ENCODE data around the gene NFKBIB. TPM values are rescaled to one million over a fixed set of nuclear protein-coding genes. Genes with fewer than 3 reads are reported as not detected.

NFKBIB gene, protein sequence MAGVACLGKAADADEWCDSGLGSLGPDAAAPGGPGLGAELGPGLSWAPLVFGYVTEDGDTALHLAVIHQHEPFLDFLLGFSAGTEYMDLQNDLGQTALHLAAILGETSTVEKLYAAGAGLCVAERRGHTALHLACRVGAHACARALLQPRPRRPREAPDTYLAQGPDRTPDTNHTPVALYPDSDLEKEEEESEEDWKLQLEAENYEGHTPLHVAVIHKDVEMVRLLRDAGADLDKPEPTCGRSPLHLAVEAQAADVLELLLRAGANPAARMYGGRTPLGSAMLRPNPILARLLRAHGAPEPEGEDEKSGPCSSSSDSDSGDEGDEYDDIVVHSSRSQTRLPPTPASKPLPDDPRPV
- 64.6 to 117 TPM (median 111 TPM) in 5 replicates for total RNA-seq (2022; extraction: Qiagen RNA extraction; ENCODE audit: low read depth)

DNA sequence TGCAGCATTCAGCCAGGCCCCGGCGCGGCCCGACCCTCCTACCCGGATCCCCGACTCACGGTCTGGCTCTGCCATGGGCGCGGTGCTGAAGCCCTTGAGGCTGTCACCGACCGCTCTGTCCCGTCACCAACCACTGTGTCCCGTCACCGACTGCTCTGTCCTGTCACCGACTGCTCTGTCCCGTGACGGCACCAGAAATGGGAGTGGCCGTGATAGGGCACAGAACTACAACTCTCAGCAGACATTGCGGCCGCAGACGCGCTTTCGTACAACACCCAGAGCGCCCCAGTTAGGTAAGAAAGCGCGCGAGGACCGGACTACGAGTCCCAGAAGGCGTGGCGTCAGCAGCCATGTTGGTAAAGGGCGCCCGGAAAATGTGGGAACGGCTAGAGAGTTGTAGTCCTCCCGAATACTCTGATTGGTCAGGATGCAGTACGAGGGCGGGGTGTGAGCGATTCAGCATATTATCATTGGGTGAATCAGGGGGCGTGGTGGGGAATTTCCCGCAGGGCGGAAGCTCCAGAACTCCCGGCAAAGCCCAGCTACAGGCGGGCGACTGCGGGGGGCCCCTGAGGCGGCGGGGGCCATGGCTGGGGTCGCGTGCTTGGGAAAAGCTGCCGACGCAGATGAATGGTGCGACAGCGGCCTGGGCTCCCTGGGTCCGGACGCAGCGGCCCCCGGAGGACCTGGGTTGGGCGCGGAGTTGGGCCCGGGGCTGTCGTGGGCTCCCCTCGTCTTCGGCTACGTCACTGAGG lies at the start of gene NFKBIB, which contains the start of gene SIRT2:
Gene NFKBIB, plus strand, starts transcription at position 523 of the 755 bp plus-strand sequence. Its CDS starts 64 bp downstream, at position 587.
Gene SIRT2, minus strand, starts transcription at position 172 of the 755 bp plus-strand sequence. Its CDS starts 97 bp downstream, at position 75.

DNA sequence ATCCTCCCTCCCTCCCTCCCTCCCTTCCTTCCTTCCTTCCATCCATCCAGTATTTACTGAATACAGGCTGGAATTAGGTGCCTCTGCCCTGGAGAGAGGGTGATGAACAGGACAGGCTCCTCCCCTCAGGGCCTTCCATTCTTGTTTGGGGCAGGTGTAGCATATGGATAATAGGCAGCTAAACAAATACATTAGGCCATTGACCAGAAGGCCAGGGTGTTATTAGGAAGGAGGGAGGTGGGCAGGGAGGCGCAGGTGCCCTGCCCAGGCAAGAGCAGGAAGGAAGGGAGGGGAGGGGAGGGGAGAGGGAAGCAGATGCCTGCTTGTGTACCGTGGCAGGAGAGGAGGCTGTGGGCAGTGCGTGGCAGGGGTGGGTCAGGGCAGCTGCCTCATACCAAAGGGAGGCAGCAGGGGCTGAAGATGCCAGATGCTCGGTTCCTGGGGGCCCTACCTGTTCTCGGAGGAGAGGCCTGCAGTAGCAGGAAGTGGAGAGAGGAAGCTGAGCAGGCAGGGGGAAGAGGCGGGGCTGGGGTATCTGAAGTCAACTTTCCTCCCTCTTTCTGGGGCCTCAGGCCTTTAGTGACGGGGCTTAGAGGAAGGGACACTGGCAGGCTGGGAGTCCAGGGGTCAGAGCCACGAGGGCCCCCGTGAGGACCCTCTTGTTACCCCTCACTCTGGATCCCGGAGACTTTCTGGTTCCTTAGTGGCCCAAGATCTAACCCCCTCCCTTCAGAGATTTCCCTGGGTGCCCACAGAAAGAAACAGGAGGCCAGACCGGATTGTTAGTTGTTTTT lies 21.8 kb upstream of the NFKBIB start, which contains the start of gene RINL:
Gene RINL, minus strand, starts transcription at position 495 of the 794 bp plus-strand sequence. CDS start 1,533 bp downstream, outside the sequence.

GRCh38 chr19:38929929-38930775 lies 30.4 kb downstream of the NFKBIB start, which contains the start of gene SARS2:
Gene SARS2, minus strand, starts transcription at chr19:38930763. Its CDS starts 27 bp downstream, at chr19:38930736.

GRCh38 chr19:38930776-38931520 lies 31.2 kb downstream of the NFKBIB start, which contains the start of gene MRPS12:
Gene MRPS12, plus strand, starts transcription at chr19:38930944. Its CDS starts 351 bp downstream, at chr19:38931295.

Other genes with a start within 250 kb of the NFKBIB start
- 3.6 to 6.5 TPM (median 5.9 TPM) in 5 replicates for gene CAPN12, start 155.5 kb upstream of the NFKBIB start, total RNA-seq (2022; extraction: Qiagen RNA extraction; ENCODE audit: low read depth)
- 0.82 to 1.0 TPM in 2 of 5 replicates, not detected in the others for gene LGALS7, start 126.5 kb upstream of the NFKBIB start, total RNA-seq (2022; extraction: Qiagen RNA extraction; ENCODE audit: low read depth)
- gene LGALS7B, start 110.8 kb upstream of the NFKBIB start, total RNA-seq (2022; extraction: Qiagen RNA extraction; ENCODE audit: low read depth) = 0.34 TPM in 1 of 5 replicates, not detected in the others
- gene LGALS4, start 87.0 kb upstream of the NFKBIB start, total RNA-seq (2022; extraction: Qiagen RNA extraction; ENCODE audit: low read depth) = 0.30 to 1.8 TPM (median 0.78 TPM) in 5 replicates
- 322 to 420 TPM (median 344 TPM) in 5 replicates for gene ECH1, start 68.2 kb upstream of the NFKBIB start, total RNA-seq (2022; extraction: Qiagen RNA extraction; ENCODE audit: low read depth)
- 346 to 375 TPM (median 352 TPM) in 5 replicates for gene HNRNPL, start 50.0 kb upstream of the NFKBIB start, total RNA-seq (2022; extraction: Qiagen RNA extraction; ENCODE audit: low read depth)
- 1.8 to 4.3 TPM (median 2.4 TPM) in 5 replicates for gene RINL, start 21.7 kb upstream of the NFKBIB start, total RNA-seq (2022; extraction: Qiagen RNA extraction; ENCODE audit: low read depth)
- 30.9 to 39.0 TPM (median 35.8 TPM) in 5 replicates for gene SIRT2, start 351 bp upstream of the NFKBIB start, total RNA-seq (2022; extraction: Qiagen RNA extraction; ENCODE audit: low read depth)
- gene CCER2, start 12.2 kb downstream of the NFKBIB start, total RNA-seq (2022; extraction: Qiagen RNA extraction; ENCODE audit: low read depth) = 0.60 to 1.0 TPM (median 0.77 TPM) in 5 replicates
- 47.0 to 60.3 TPM (median 55.3 TPM) in 5 replicates for gene SARS2, start 30.8 kb downstream of the NFKBIB start, total RNA-seq (2022; extraction: Qiagen RNA extraction; ENCODE audit: low read depth)
- 197 to 307 TPM (median 299 TPM) in 5 replicates for gene MRPS12, start 31.0 kb downstream of the NFKBIB start, total RNA-seq (2022; extraction: Qiagen RNA extraction; ENCODE audit: low read depth)
- 63.6 to 91.5 TPM (median 81.3 TPM) in 5 replicates for gene FBXO17, start 75.8 kb downstream of the NFKBIB start, total RNA-seq (2022; extraction: Qiagen RNA extraction; ENCODE audit: low read depth)
- gene FBXO27, start 132.6 kb downstream of the NFKBIB start, total RNA-seq (2022; extraction: Qiagen RNA extraction; ENCODE audit: low read depth) = 3.5 to 7.1 TPM (median 4.6 TPM) in 5 replicates
- 0.14 to 0.24 TPM (median 0.17 TPM) in 4 of 5 replicates, not detected in the other for gene ACP7, start 184.4 kb downstream of the NFKBIB start, total RNA-seq (2022; extraction: Qiagen RNA extraction; ENCODE audit: low read depth)
- gene PAK4, start 225.8 kb downstream of the NFKBIB start, total RNA-seq (2022; extraction: Qiagen RNA extraction; ENCODE audit: low read depth) = 84.6 to 124 TPM (median 114 TPM) in 5 replicates

Data from A549 treated with RU486 at 1 μM for 4 hours (cell line).